ENCODE data around the gene TLE3.

Gene TLE3

DNA sequence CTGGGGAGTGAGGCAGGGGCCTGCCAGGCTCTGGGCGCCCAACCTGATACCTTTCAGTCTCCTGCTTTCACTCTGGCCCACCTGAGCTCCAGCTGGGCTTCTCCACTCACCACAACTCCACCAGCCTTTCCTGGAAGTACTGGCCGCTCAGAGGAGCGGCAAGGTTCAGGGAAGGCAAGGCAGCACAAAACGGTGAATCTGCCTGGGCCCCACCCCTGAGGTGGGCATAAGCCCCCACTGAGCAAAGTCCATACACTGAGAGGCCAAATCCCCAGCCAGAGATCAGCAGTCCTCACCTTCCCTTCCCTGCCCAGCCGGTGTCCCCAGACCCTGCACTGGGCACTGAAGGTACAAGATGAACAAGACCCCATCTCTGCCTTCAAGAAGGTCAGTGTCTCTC, 70.7 kb downstream of the TLE3 start:
- no peak for DNase-seq

GRCh38 chr15:70025413-70026296, 72.1 kb downstream of the TLE3 start:
- DNase-seq, result no peak

DNA sequence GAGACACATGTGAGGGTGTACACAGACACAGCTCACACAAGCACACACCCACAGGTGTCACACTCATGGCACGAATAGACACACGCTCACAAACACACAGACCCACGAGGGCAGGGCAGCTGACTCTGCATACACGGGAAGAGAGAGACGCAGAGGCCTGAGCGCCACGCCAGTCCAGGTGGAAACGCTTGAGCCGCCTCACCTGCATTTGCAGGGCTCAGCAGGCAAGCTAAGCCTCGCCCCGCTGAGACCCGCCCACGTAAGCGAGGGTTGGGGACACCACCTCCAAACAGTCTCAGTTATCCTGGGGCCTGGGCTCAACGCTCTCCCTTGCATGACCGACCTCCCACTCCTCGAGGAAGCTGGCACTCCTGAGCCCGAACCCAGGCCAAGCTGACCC, 73.2 kb downstream of the TLE3 start:
- DNase-seq, result no peak

- no peak for DNase-seq
Measured at GRCh38 chr15:70023769-70024491, 73.8 kb downstream of the TLE3 start.

DNA sequence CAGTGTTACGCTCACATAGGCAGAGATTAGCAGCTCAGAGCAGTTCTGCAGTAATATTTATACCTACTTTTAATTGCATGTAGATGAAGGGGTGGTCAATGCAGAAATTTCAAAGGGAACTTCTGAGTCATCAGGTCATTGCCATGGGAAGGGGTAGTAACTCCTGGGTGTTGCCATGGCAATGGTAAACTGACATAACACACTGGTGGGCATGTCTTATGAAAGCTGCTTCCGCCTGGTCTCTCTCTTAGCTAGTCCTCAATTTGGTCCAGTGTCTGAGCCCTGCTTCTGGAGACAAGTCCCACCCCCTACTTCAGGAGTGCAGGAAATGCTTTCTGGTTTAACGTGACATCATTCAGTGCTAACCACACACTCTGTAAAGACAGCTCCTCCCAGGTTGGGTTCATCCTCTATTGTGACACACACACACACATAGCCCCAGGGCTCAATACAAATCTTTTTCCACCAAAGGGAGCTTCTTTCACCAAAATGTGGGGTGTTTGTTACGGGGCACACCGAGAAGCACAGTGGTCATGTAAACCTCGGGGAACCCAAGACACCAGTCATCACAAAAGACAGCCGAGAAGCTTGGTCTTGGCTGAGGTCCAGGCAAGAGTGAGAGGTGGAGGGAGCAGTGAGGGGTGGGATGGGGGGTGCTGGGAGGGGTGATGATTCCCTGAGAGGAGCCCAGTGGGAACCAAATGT, 74.5 kb downstream of the TLE3 start:
- DNase-seq, result no peak

GRCh38 chr15:70020229-70020628, 77.5 kb downstream of the TLE3 start:
- DNase-seq, result no peak

DNA sequence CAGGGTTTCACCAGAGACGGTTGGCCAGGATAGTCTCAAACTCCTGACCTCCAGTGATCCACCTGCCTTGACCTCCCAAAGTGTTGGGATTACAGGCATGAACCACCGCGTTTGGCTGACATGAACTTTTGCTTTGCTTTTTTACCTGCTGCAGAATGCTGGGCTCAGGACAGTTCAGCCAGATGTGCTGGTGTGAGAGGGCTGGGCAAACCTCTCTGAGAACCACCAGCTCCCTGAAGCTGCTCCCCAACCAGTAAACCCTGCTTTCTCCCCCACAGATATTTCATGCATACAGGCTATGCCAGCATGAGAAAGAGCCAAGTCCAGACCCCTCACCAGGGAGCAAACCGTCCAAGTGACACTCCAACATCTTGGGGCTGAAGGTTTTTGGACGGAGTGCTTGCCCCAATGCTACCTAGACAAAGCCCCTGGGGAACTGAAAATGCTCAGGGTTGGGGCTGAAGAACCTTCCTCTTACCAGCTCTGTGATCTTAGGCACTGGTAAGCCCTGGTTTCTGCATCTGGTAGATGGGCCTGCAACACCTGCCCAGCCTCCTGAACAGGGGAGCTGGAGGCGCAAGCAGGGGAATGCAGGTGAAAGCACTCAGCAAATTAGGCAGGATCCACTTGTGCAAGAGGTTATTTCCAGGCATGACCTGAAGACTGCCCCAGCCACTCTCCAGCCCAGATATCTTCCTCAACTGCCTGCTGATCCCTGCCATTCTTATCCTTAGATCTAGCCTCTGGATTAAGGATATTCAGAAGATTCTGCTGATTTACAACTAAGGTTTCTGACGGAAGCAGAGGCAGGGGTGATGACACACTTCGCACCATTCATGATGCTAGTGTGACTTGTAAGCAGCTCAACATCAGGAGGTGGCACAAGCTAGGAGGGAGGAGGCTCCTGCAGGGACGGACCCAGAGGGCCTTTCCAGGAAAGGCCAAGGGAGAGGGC, 78.8 kb downstream of the TLE3 start:
- DNase-seq, result no peak

- no peak for DNase-seq
Measured at GRCh38 chr15:70017801-70018200, 79.9 kb downstream of the TLE3 start.

- no peak for DNase-seq
Measured at GRCh38 chr15:70017025-70017424, 80.7 kb downstream of the TLE3 start.

GRCh38 chr15:70016511-70016994, 81.2 kb downstream of the TLE3 start:
- no peak for DNase-seq

GRCh38 chr15:70014860-70015490, 82.7 kb downstream of the TLE3 start:
- no peak for DNase-seq

DNA sequence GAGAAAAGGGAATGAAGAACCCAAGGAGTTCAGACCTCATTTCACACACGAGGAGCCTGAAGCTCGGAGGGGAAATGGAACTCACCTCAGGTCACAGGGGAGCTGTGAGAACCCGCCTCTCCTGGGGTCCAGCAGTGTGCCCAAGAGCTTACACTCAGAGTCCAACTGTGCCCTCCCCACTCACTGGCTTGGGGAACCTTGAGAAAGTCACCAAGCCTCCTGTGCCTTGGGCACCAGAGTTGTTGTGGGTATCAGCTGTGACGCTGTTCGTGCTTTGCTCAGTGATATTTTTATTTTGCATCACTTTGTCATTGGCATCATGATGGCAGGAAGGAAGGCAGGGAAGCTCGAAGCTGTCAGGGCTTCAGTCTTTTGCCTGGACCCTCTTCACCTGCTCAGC, 83.4 kb downstream of the TLE3 start:
- no peak for DNase-seq

GRCh38 chr15:70013656-70014313, 83.9 kb downstream of the TLE3 start:
- DNase-seq, result no peak

DNA sequence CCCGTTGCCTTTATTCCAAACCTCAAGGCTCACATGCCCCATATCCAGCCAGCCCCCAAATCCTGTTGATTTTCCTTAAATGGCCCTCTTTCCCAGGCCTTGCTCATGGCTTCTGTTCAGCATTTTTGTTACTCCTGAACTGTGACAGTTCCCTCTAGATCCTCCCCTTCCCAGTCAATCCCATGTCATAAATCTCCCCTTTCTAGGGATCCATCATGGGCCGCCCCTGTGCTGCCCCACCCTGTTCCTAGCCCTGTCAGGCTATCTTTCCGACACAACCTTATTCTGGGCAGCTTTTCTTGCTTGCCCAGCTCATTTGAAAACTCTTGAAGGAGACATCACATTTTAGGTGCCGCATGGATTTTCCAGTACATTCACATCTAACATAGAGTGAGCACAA, 84.8 kb downstream of the TLE3 start:
- no peak for DNase-seq

GRCh38 chr15:70008697-70009290, 88.9 kb downstream of the TLE3 start:
- DNase-seq, result no peak

GRCh38 chr15:70006259-70007147, 91.2 kb downstream of the TLE3 start:
- no peak for DNase-seq

DNA sequence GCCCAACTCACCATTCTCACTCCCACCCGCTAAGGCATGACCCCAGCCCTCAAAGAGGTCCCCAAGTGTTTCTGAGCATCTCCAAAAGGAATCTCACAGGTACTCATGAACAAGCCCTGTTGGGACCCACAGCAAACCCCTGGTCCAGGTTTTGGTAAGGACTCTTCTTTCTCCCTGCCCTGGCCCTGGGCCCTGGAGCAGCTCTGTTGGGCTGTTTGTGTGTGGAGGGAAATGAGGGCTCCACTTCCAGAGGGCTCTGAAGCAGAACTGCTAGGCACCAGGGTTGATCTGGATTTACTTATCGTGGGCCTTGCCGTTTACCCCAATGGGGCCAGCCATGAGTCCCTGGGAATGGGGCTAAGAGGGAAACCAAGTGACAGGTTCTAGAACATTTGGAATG, 92.9 kb downstream of the TLE3 start:
- no peak for DNase-seq

DNA sequence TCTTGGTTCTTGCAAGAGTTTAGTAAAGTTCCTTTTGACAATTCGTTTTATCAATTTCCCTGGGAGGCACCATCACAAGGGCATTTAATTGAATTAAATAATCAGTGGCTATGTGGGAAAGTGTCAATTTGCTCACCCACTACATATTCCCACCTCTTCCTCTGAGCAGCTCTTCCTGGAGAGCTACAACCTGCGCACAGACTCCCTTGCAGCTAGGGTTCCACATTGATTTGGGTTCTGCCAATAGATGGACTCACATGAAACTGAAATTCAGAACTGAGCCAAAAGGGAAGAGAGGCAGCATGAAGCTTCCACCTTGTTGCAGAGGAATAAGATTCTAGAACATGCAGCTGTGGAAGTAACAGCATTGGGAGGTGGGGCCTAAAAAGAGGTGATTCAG, 94.8 kb downstream of the TLE3 start:
- DNase-seq, result no peak

DNA sequence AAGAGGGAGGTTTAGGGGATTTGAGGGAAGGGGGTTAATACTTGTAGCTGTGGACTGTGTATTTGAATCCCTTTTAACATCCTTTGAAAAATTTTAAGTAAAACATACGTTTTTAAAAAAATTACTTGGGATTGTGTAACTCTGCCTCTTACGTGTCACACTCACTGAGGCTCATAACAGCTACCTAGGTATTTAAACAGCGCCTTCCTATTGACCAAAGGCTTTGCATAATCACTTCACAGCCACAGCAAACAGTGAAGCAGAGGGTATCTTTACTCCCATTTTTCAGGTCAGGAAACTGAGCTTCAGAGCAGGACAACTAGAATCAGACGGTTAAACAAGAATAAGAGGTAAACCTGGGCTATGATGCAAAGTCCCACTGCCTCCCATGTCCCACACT, 95.9 kb downstream of the TLE3 start:
- DNase-seq, result no peak

Measured in NCI-H2171 treated with DMSO at 0.1 percent for 48 hours (cell line).